Mesothelial cell of epicardium (in vitro differentiated cells): ENCODE measurements around the gene ACO1. TPM values are rescaled to one million over a fixed set of nuclear protein-coding genes. Genes with fewer than 3 reads are reported as not detected.

ENCODE experiments used
- DNase-seq, 2 experiments: peaks; one replicate each; pipeline ENCODE4 v3.0.0; 2021; ENCODE audit warnings: low spot score in 2 of 2; ENCODE audit not compliant: unreplicated experiment in 2 of 2
- H3K27ac Mint-ChIP-seq: 2 replicates; pipeline ENCODE4 v1.8.0; 2021; ENCODE audit warnings: mixed read lengths
- H3K27me3 Mint-ChIP-seq: 2 replicates; pipeline ENCODE4 v1.8.0; 2021; ENCODE audit warnings: low read depth, mixed read lengths
- H3K36me3 Mint-ChIP-seq: 2 replicates; pipeline ENCODE4 v1.8.0; 2021; ENCODE audit warnings: mixed read lengths
- H3K4me1 Mint-ChIP-seq: 2 replicates; pipeline ENCODE4 v1.8.0; 2021; ENCODE audit warnings: mixed read lengths
- H3K4me3 Mint-ChIP-seq: 2 replicates; pipeline ENCODE4 v1.8.0; 2021; ENCODE audit warnings: mild to moderate bottlenecking, moderate library complexity, mixed read lengths
- H3K9me3 Mint-ChIP-seq: 2 replicates; pipeline ENCODE4 v1.8.0; 2021; ENCODE audit warnings: mixed read lengths
- CTCF ChIP-seq: fragments of 200-600 bp; sonication (generic); IDR thresholded peaks from one replicate; pipeline ENCODE4 v1.5.0; 2021; ENCODE audit warnings: antibody characterized with exemption; ENCODE audit not compliant: unreplicated experiment
- total RNA-seq: library from RNA; stranded (reverse); gene quantifications from 3 replicates; pipeline ENCODE4 v1.2.1, GENCODE V29; 2021

Gene ACO1
- total RNA-seq, 1 donor from 2014 or later: 24.6 TPM

- H3K27ac Mint-ChIP-seq: no peak overlapping the region
Measured at GRCh38 chr9:32423371-32423770, 38.9 kb downstream of the ACO1 start.

GRCh38 chr9:32424616-32425015 lies 40.2 kb downstream of the ACO1 start:
- H3K27me3 Mint-ChIP-seq: no peaks in the 10 kb centered on the region
- peaks cover 30% of the 10 kb centered on the region for H3K36me3 Mint-ChIP-seq
- H3K27ac Mint-ChIP-seq: no peak overlapping the region
- no peak for TF ChIP-seq CTCF
- no peaks in the 10 kb centered on the region for H3K9me3 Mint-ChIP-seq
- no peak for DNase-seq
- H3K4me3 Mint-ChIP-seq: no peak overlapping the region
- H3K4me1 Mint-ChIP-seq: no peaks in the 10 kb centered on the region

More at GRCh38 chr9:32423371-32423770, 38.9 kb downstream of the ACO1 start:
- Mint-ChIP-seq H3K36me3 (peaks cover 34% of the 10 kb centered on the region), H3K4me1 (no peaks in the 10 kb centered on the region), H3K4me3 (no peak overlapping the region), H3K9me3 (no peaks in the 10 kb centered on the region), H3K27me3 (no peaks in the 10 kb centered on the region)
- no peak for DNase-seq
- TF ChIP-seq CTCF: no peak

- Mint-ChIP-seq H3K4me3 (no peak overlapping the region), H3K4me1 (no peaks in the 10 kb centered on the region), H3K9me3 (no peaks in the 10 kb centered on the region), H3K27me3 (no peaks in the 10 kb centered on the region), H3K27ac (no peak overlapping the region), H3K36me3 (peaks cover 28% of the 10 kb centered on the region)
- DNase-seq: no peak
- no peak for TF ChIP-seq CTCF
Measured at GRCh38 chr9:32426278-32426939, 42.0 kb downstream of the ACO1 start.

- DNase-seq: no peak
- Mint-ChIP-seq H3K4me3 (no peak overlapping the region), H3K9me3 (no peaks in the 10 kb centered on the region), H3K4me1 (no peaks in the 10 kb centered on the region), H3K27ac (no peak overlapping the region), H3K36me3 (peaks cover 21% of the 10 kb centered on the region), H3K27me3 (no peaks in the 10 kb centered on the region)
- TF ChIP-seq CTCF: no peak
Measured at GRCh38 chr9:32427111-32427873, 42.8 kb downstream of the ACO1 start.

- no peak for DNase-seq
- Mint-ChIP-seq H3K9me3 (no peaks in the 10 kb centered on the region), H3K4me3 (no peak overlapping the region), H3K36me3 (peaks cover 23% of the 10 kb centered on the region), H3K27ac (no peak overlapping the region), H3K4me1 (no peaks in the 10 kb centered on the region), H3K27me3 (no peaks in the 10 kb centered on the region)
- TF ChIP-seq CTCF: no peak
Measured at GRCh38 chr9:32430720-32431119, 46.3 kb downstream of the ACO1 start.
